ENCODE results near the gene FLT1. TPM values are rescaled to one million over a fixed set of nuclear protein-coding genes. Genes with fewer than 3 reads are reported as not detected.

Gene FLT1
- total and polyA plus RNA-seq, 12 donors: 15.2 to 76.3 (median 44.5) TPM

- no peak for TF ChIP-seq CTCF (IDR thresholded peaks at IDR 0.05)
- no peaks in the 10 kb centered on the region for H3K27me3 ChIP-seq
- peaks cover 0 to 4% (median 0%) of the 10 kb centered on the region in 9 donors for H3K4me1 ChIP-seq
- no peak for ATAC-seq
- H3K4me3 ChIP-seq: no peak overlapping the region
- intact Hi-C loops (cut with DNase I): no loop called here
- H3K9me3 ChIP-seq: no peaks in the 10 kb centered on the region
- WGBS, 2 donors: 66 to 74% methylated on average over 5 of the region's 5 CpGs
- H3K36me3 ChIP-seq: peaks cover 0 to 97% (median 38%) of the 10 kb centered on the region in 9 donors
- DNase-seq: no peak
- H3K27ac ChIP-seq: no peak overlapping the region
These were observed 212.5 kb downstream of the FLT1 start for GRCh38 chr13:28282451-28282850.

GRCh38 chr13:28273919-28274318 is 221.0 kb downstream of the FLT1 start:
- no peak for TF ChIP-seq CTCF (IDR thresholded peaks at IDR 0.05)
- H3K9me3 ChIP-seq: no peaks in the 10 kb centered on the region
- no peak for ATAC-seq
- WGBS, 2 donors: 75 to 81% methylated on average over 3 of the region's 3 CpGs
- intact Hi-C loops (cut with DNase I): no loop called here
- H3K4me1 ChIP-seq: no peaks in the 10 kb centered on the region
- peaks cover 0 to 100% (median 19%) of the 10 kb centered on the region in 9 donors for H3K36me3 ChIP-seq
- no peak for DNase-seq
- H3K27ac ChIP-seq: no peak overlapping the region
- H3K4me3 ChIP-seq: no peak overlapping the region
- no peaks in the 10 kb centered on the region for H3K27me3 ChIP-seq

GRCh38 chr13:28271056-28271840 is 223.7 kb downstream of the FLT1 start:
- H3K4me3 ChIP-seq: no peak overlapping the region
- intact Hi-C loops (cut with DNase I): no loop called here
- no peak overlapping the region for H3K27ac ChIP-seq
- ATAC-seq (no peak), DNase-seq (no peak)
- no peaks in the 10 kb centered on the region for H3K4me1 ChIP-seq
- 93 to 97% methylated on average over 2 of the region's 2 CpGs for WGBS, 2 donors
- H3K27me3 ChIP-seq: no peaks in the 10 kb centered on the region
- no peak for TF ChIP-seq CTCF (IDR thresholded peaks at IDR 0.05)
- no peaks in the 10 kb centered on the region for H3K9me3 ChIP-seq
- peaks cover 0 to 100% (median 22%) of the 10 kb centered on the region in 9 donors for H3K36me3 ChIP-seq

- ATAC-seq: no peak
- H3K4me3 ChIP-seq: no peak overlapping the region
- no peaks in the 10 kb centered on the region for H3K9me3 ChIP-seq
- no peaks in the 10 kb centered on the region for H3K4me1 ChIP-seq
- no peaks in the 10 kb centered on the region for H3K27me3 ChIP-seq
- DNase-seq: no peak
- peaks cover 0 to 92% (median 24%) of the 10 kb centered on the region in 9 donors for H3K36me3 ChIP-seq
- intact Hi-C loops (cut with DNase I): no loop called here
- no peak for TF ChIP-seq CTCF (IDR thresholded peaks at IDR 0.05)
- H3K27ac ChIP-seq: no peak overlapping the region
These were observed 226.1 kb downstream of the FLT1 start for GRCh38 chr13:28268800-28269223.
